ENCODE measurements around the gene MELTF.

MELTF gene

GRCh38 chr3:196965112-196965803 is 64.4 kb downstream of the MELTF start:
- H3K4me3 Mint-ChIP-seq, result no peak overlapping the region
- no peaks in the 10 kb centered on the region for H3K9me3 Mint-ChIP-seq
- H3K36me3 Mint-ChIP-seq (ENCODE audit: low read depth), result no peaks in the 10 kb centered on the region
- H3K27ac Mint-ChIP-seq, result no peak overlapping the region
- H3K27me3 Mint-ChIP-seq, result peaks cover 6% of the 10 kb centered on the region
- H3K4me1 Mint-ChIP-seq (ENCODE audit: low read depth), result peaks cover 12% of the 10 kb centered on the region

GRCh38 chr3:196963631-196963953 is 66.0 kb downstream of the MELTF start:
- H3K4me3 Mint-ChIP-seq, result no peak overlapping the region
- H3K27ac Mint-ChIP-seq, result no peak overlapping the region
- peaks cover 9% of the 10 kb centered on the region for H3K4me1 Mint-ChIP-seq (ENCODE audit: low read depth)
- no peaks in the 10 kb centered on the region for H3K36me3 Mint-ChIP-seq (ENCODE audit: low read depth)
- peaks cover 5% of the 10 kb centered on the region for H3K27me3 Mint-ChIP-seq
- no peaks in the 10 kb centered on the region for H3K9me3 Mint-ChIP-seq

- Mint-ChIP-seq H3K4me1 (ENCODE audit: low read depth) (peaks cover 7% of the 10 kb centered on the region), H3K36me3 (ENCODE audit: low read depth) (no peaks in the 10 kb centered on the region), H3K27ac (no peak overlapping the region), H3K4me3 (no peak overlapping the region), H3K27me3 (peaks cover 5% of the 10 kb centered on the region), H3K9me3 (no peaks in the 10 kb centered on the region)
Observed at GRCh38 chr3:196962930-196963630, 66.5 kb downstream of the MELTF start.

- Mint-ChIP-seq H3K27me3 (no peaks in the 10 kb centered on the region), H3K36me3 (ENCODE audit: low read depth) (no peaks in the 10 kb centered on the region), H3K4me1 (ENCODE audit: low read depth) (no peaks in the 10 kb centered on the region), H3K9me3 (no peaks in the 10 kb centered on the region), H3K4me3 (no peak overlapping the region), H3K27ac (no peak overlapping the region)
Observed at GRCh38 chr3:196962108-196962929, 67.3 kb downstream of the MELTF start.

GRCh38 chr3:196954832-196955231 is 74.8 kb downstream of the MELTF start:
- no peaks in the 10 kb centered on the region for H3K36me3 Mint-ChIP-seq (ENCODE audit: low read depth)
- peaks cover 3% of the 10 kb centered on the region for H3K4me1 Mint-ChIP-seq (ENCODE audit: low read depth)
- H3K9me3 Mint-ChIP-seq, result no peaks in the 10 kb centered on the region
- no peak overlapping the region for H3K27ac Mint-ChIP-seq
- no peak overlapping the region for H3K4me3 Mint-ChIP-seq
- no peaks in the 10 kb centered on the region for H3K27me3 Mint-ChIP-seq
